ENCODE measurements around the gene SLC37A1. TPM values are rescaled to one million over a fixed set of nuclear protein-coding genes. Genes with fewer than 3 reads are reported as not detected.

SLC37A1 gene
- total and polyA plus RNA-seq, 2 donors from 2014 or later, result 3.4 to 21.8 TPM

DNA sequence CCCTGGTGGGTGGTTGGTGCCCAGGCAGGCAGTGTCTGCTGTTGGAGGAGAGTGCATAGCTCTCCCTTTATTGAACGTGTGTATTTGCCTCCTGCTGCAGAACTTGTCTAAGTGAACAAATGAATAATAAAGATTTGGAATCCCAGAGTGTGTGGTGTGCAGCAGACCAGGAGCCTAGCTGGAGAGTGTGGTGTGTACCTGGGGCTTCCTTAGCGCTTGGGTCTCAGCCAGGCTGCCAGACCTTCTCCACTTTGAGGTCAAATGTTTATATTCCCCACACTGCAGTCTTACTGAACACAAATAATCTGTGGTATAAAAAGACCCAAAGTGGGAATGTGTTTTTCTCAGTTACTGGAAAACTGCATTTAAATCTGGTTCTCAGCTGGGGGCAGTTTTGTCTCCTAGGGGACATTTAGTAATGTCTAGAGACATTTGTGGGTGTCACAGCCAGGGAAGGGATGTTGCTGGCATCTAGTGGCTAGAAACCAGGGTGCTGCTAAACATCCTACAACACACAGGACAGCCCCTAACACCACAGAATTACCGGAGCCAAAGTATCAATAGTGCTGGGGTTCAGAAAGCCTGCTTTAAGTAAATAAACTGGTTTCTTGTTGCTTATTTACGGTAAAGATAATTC lies 23.6 kb downstream of the SLC37A1 start:
- intact Hi-C loops (cut with DNase I), result no loop called here
- H3K27me3 ChIP-seq (ENCODE audit: control insufficient read depth, insufficient read depth, low read length), result no peaks in the 10 kb centered on the region
- H3K9ac ChIP-seq (ENCODE audit: low read length in 3 of 3), result no peak overlapping the region
- H3K4me3 ChIP-seq (ENCODE audit: low read length in 3 of 3), result no peak overlapping the region
- peaks cover 0 to 21% (median 9%) of the 10 kb centered on the region in 3 donors for H3K4me1 ChIP-seq (ENCODE audit: control insufficient read depth in 2 of 3, insufficient read depth in 2 of 3, low read depth in 1 of 3, low read length in 3 of 3)
- FAIRE-seq (no peak), DNase-seq (peak in 1 of 5 donors; percentile 23)
- no peak overlapping the region for H3K27ac ChIP-seq (ENCODE audit: low read depth in 2 of 2, low read length in 2 of 2)
- TF ChIP-seq, protein P1, sequence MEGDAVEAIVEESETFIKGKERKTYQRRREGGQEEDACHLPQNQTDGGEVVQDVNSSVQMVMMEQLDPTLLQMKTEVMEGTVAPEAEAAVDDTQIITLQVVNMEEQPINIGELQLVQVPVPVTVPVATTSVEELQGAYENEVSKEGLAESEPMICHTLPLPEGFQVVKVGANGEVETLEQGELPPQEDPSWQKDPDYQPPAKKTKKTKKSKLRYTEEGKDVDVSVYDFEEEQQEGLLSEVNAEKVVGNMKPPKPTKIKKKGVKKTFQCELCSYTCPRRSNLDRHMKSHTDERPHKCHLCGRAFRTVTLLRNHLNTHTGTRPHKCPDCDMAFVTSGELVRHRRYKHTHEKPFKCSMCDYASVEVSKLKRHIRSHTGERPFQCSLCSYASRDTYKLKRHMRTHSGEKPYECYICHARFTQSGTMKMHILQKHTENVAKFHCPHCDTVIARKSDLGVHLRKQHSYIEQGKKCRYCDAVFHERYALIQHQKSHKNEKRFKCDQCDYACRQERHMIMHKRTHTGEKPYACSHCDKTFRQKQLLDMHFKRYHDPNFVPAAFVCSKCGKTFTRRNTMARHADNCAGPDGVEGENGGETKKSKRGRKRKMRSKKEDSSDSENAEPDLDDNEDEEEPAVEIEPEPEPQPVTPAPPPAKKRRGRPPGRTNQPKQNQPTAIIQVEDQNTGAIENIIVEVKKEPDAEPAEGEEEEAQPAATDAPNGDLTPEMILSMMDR (IDR thresholded peaks at IDR 0.05; ENCODE audit: borderline replicate concordance, extremely low read depth, insufficient read depth), result peak; percentile 4
- H3K36me3 ChIP-seq (ENCODE audit: control insufficient read depth in 2 of 3, insufficient read depth in 3 of 3, low read length in 3 of 3), result peaks cover 0 to 3% (median 0%) of the 10 kb centered on the region in 3 donors
- H3K9me3 ChIP-seq (ENCODE audit: control insufficient read depth in 2 of 3, insufficient read depth in 1 of 3, low read length in 3 of 3), result no peaks in the 10 kb centered on the region

DNA sequence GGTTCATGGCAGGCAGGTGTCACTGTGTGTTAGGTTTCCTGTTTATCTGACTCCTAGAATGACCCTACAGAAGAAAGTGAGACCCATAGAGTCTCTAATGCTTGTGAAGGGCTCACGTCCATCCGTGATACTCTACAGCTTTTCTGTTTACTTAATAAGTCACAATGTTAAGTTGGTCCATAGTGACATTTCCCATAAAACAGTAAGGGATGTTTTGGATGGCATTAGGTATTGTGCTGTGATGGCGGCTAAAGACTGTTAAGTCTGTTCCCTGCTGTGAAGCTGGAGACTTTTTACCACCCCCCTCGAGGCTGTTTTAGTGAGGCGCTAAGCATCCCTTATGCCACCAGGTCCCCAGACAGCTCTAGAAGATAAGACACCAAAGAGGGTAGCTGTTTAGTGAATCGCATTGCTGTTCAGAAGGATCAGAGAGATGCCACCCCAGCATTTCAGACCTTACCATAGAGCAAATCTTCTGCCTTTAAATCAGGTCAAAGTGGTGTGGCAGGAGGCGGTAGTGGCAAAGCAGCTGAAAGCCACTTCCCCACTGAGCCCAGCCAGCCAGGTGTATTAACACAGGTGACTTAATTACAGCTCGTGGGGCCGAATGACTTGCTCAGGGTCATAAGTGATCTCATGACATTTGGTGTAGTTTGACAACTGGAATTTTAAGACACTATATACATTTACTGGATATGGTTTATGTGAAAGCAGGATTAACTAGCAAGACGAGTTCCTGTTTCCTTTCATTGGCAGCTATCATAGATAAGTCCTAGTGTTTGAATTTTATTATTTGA lies 25.0 kb downstream of the SLC37A1 start:
- Histone ChIP-seq H3K27me3 (ENCODE audit: control insufficient read depth, insufficient read depth, low read length) (no peaks in the 10 kb centered on the region), H3K9ac (ENCODE audit: low read length in 3 of 3) (no peak overlapping the region), H3K27ac (ENCODE audit: low read depth in 2 of 2, low read length in 2 of 2) (no peak overlapping the region), H3K9me3 (ENCODE audit: control insufficient read depth in 2 of 3, insufficient read depth in 1 of 3, low read length in 3 of 3) (no peaks in the 10 kb centered on the region), H3K4me1 (ENCODE audit: control insufficient read depth in 2 of 3, insufficient read depth in 2 of 3, low read depth in 1 of 3, low read length in 3 of 3) (peaks cover 0 to 13% (median 0%) of the 10 kb centered on the region in 3 donors), H3K36me3 (ENCODE audit: control insufficient read depth in 2 of 3, insufficient read depth in 3 of 3, low read length in 3 of 3) (peaks cover 0 to 4% (median 0%) of the 10 kb centered on the region in 3 donors), H3K4me3 (ENCODE audit: low read length in 3 of 3) (no peak overlapping the region)
- intact Hi-C loops (cut with DNase I), result no loop called here
- peak in 1 of 5 donors; percentile 29 for DNase-seq
- TF ChIP-seq, protein P1 (IDR thresholded peaks at IDR 0.05; ENCODE audit: borderline replicate concordance, extremely low read depth, insufficient read depth), result no peak
- no peak for FAIRE-seq

DNA sequence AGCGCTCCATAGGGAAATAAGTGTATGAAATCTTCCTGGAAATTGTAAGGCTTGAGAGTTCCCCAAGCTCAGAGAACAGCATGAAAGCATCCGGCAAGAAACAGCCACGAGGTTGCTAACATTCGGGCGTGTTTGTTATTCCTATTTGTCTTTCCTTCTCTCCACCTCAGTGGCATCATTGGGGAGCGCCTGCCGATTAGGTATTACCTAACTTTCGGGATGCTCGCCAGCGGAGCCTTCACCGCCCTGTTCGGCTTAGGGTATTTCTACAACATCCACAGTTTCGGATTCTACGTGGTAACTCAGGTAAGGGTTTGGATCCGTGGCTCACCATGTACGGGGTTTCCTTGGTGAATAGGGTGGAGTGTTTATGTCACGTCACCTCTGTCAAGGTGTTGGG lies 25.7 kb downstream of the SLC37A1 start:
- Histone ChIP-seq H3K36me3 (ENCODE audit: control insufficient read depth in 2 of 3, insufficient read depth in 3 of 3, low read length in 3 of 3) (peaks cover 0 to 5% (median 0%) of the 10 kb centered on the region in 3 donors), H3K9me3 (ENCODE audit: control insufficient read depth in 2 of 3, insufficient read depth in 1 of 3, low read length in 3 of 3) (no peaks in the 10 kb centered on the region), H3K4me1 (ENCODE audit: control insufficient read depth in 2 of 3, insufficient read depth in 2 of 3, low read depth in 1 of 3, low read length in 3 of 3) (peaks cover 0 to 10% (median 0%) of the 10 kb centered on the region in 3 donors), H3K27ac (ENCODE audit: low read depth in 2 of 2, low read length in 2 of 2) (no peak overlapping the region), H3K9ac (ENCODE audit: low read length in 3 of 3) (no peak overlapping the region), H3K4me3 (ENCODE audit: low read length in 3 of 3) (no peak overlapping the region), H3K27me3 (ENCODE audit: control insufficient read depth, insufficient read depth, low read length) (no peaks in the 10 kb centered on the region)
- TF ChIP-seq, protein P1 (IDR thresholded peaks at IDR 0.05; ENCODE audit: borderline replicate concordance, extremely low read depth, insufficient read depth), result no peak
- intact Hi-C loops (cut with DNase I), result no loop called here
- DNase-seq, result peak in 2 of 5 donors; percentile 20 to 63
- no peak for FAIRE-seq

Data from kidney (tissue), 14 donors.